Stimulated activated naive CD8-positive, alpha-beta T cell treated with anti-CD3 and anti-CD28 coated beads, Interleukin-15, Interleukin-2, amounts not matched to agents 100 ng/mL and 50 ng/mL, for 24 hours (primary cell): ENCODE measurements around the gene TAS2R41.

ENCODE experiments used
- H3K27ac Mint-ChIP-seq: one replicate; pipeline ENCODE4 v1.8.0; 2021; ENCODE audit warnings: mild to moderate bottlenecking, mixed read lengths
- H3K27me3 Mint-ChIP-seq: one replicate; pipeline ENCODE4 v1.8.0; 2021; ENCODE audit warnings: mixed read lengths
- H3K36me3 Mint-ChIP-seq: one replicate; pipeline ENCODE4 v1.8.0; 2021; ENCODE audit warnings: low read depth, mixed read lengths
- H3K4me1 Mint-ChIP-seq: one replicate; pipeline ENCODE4 v1.8.0; 2021; ENCODE audit warnings: low read depth, mixed read lengths
- H3K4me3 Mint-ChIP-seq: one replicate; pipeline ENCODE4 v1.8.0; 2021; ENCODE audit warnings: mild to moderate bottlenecking, mixed read lengths
- H3K9me3 Mint-ChIP-seq: one replicate; pipeline ENCODE4 v1.8.0; 2021; ENCODE audit warnings: mixed read lengths

The TAS2R41 gene

DNA sequence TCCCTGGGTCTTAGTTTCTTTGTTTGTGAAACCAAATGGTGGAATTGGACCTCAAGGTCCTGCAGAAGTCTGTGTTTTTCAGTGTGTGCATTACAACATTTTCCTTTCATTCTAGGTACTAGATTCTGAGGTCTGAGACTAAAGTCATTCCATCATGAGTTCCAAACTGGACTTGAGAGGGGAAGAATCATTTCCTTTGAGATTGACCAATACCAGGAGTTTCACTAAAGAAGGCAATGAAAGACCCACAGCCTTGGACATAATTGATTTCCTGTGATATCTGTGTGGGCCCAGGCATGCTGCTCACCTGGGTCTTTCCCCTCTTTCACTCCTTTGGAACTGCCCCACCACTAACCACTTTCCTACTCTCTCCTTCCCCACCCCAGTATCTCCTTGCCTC is 18.2 kb downstream of the TAS2R41 start:
- Mint-ChIP-seq H3K27me3 (no peaks in the 10 kb centered on the region), H3K9me3 (no peaks in the 10 kb centered on the region), H3K27ac (no peak overlapping the region), H3K4me1 (peaks cover 37% of the 10 kb centered on the region), H3K4me3 (no peak overlapping the region), H3K36me3 (peaks cover 7% of the 10 kb centered on the region)

DNA sequence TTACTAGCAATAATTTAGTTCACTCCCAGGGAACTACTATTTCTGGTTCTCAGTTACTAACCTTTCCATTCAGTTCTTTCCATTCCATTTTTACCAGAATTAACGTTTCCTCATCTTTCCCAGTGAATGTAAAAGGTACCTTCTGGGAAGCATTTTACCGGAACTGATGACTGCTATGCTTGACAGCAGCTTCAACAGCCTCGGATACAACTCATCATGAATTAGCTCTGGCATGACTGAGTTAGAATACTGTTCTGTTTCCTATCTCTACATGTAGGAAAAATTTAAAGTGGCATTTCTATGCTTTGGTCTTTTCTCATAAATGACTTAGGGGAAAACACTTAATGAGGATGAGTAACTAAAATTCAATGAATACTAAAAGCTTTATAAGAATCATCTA is 18.6 kb downstream of the TAS2R41 start:
- H3K36me3 Mint-ChIP-seq: peaks cover 7% of the 10 kb centered on the region
- H3K9me3 Mint-ChIP-seq: no peaks in the 10 kb centered on the region
- H3K4me3 Mint-ChIP-seq: no peak overlapping the region
- H3K27me3 Mint-ChIP-seq: no peaks in the 10 kb centered on the region
- no peak overlapping the region for H3K27ac Mint-ChIP-seq
- peaks cover 37% of the 10 kb centered on the region for H3K4me1 Mint-ChIP-seq

DNA sequence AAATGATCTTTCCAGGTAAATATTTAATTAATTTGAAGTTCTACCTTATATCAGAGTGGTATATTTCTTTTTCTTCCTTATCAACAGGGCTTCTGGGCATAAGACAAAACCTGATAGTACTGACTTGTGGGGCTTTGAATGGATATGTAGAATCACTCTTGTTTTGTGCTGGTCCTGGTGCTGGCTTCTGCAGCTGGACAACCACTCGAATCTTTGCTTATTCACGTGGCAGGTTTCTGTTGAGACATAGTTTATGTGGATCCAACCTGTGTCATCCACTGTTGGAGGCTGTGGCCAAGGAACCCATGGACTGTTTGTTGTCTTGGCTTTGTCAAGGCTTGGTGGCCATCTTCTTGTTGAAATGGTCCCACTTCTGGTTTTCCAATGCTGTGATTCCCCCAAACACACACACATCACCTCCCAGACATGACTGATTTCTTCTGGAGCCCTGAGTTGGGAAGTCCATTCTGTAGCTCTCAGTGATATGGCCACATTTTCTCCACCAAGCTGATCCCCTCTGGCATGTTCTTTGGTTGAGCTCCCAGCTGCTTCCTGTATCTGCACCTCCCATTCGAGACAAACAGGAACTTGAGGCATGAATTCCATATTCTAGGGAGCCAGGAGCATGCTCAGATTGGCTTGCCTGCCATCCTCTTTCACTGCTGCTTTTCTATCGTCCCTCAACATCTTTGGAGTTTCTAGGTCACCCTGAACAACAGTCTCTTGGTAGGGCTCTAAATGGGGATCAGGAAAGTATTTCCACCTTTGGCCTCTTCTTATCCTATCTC is 19.5 kb downstream of the TAS2R41 start:
- H3K27me3 Mint-ChIP-seq: no peaks in the 10 kb centered on the region
- H3K36me3 Mint-ChIP-seq: peaks cover 7% of the 10 kb centered on the region
- no peak overlapping the region for H3K4me3 Mint-ChIP-seq
- no peaks in the 10 kb centered on the region for H3K9me3 Mint-ChIP-seq
- H3K4me1 Mint-ChIP-seq: peaks cover 31% of the 10 kb centered on the region
- no peak overlapping the region for H3K27ac Mint-ChIP-seq

DNA sequence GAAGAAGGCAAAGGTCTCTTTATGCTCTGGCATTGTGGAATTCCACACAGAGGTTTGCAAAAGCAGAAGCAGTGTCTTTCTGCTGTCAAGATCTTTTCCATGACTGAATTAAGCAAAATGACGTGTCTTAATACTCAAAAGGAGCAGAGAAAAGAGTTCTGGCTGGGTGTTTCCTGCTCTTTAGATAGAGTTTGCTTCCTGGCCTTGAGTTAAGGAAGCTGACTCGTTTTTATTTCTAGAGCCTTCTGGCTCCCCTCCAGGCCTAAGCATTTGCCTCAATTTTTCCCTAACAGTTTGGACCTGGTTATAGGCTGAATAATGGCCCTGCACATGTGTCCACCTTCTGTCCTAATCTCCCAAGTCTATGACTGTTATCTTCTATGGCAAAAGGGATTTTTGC is 21.6 kb downstream of the TAS2R41 start:
- Mint-ChIP-seq H3K9me3 (no peaks in the 10 kb centered on the region), H3K4me3 (no peak overlapping the region), H3K27me3 (no peaks in the 10 kb centered on the region), H3K27ac (no peak overlapping the region), H3K36me3 (peaks cover 7% of the 10 kb centered on the region), H3K4me1 (peaks cover 10% of the 10 kb centered on the region)

DNA sequence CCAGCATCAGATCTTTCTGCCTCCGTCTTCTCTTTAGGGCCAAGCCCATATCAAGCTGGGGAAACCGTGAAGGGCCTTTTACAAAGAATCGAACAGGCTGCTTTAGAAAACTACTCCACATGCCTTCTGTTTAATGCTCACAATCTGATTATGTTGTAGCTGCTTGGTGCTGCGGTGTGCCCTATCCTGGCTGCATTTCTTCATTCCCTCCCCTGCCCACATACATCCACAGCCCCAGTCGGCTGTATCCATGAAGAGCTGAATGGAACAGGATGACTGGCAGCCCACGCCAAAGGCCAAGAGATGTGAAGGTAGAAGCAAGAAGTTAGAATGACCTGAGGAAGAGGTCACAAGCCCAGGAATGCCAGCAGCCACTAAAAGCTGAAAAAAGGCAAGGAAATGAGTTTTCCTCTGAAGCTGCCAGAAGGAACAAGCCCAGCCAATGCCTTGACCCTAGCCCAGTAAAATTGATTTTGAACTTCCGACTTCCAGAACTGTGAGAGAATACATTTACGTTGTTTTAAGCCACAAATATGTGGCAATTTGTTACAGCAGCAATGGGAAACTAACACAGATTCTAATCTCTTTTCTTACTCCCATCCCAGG is 22.2 kb downstream of the TAS2R41 start:
- H3K4me1 Mint-ChIP-seq: peaks cover 7% of the 10 kb centered on the region
- H3K27ac Mint-ChIP-seq: no peak overlapping the region
- H3K27me3 Mint-ChIP-seq: no peaks in the 10 kb centered on the region
- H3K4me3 Mint-ChIP-seq: no peak overlapping the region
- peaks cover 7% of the 10 kb centered on the region for H3K36me3 Mint-ChIP-seq
- no peaks in the 10 kb centered on the region for H3K9me3 Mint-ChIP-seq

DNA sequence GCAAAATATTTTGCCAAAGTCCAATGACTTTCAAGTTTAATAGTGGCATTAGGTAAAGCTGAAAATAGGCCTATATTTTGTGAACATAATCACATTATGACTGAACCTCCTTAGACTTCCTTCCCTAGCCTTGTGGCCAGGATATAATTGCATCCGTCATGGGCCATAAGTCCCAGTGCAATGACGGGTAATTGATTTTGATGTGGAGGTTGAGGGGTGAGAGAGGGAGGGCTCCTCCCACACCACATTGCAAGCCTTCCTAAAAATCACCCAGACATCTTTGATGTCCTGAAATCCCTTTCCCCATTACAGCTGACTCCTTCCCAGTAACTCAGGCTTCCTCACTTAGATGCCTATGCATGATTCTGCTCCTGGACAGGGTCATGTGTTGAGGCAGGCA is 25.6 kb downstream of the TAS2R41 start:
- H3K36me3 Mint-ChIP-seq: peaks cover 3% of the 10 kb centered on the region
- no peak overlapping the region for H3K4me3 Mint-ChIP-seq
- no peaks in the 10 kb centered on the region for H3K9me3 Mint-ChIP-seq
- no peak overlapping the region for H3K27ac Mint-ChIP-seq
- H3K4me1 Mint-ChIP-seq: peaks cover 21% of the 10 kb centered on the region
- H3K27me3 Mint-ChIP-seq: no peaks in the 10 kb centered on the region

DNA sequence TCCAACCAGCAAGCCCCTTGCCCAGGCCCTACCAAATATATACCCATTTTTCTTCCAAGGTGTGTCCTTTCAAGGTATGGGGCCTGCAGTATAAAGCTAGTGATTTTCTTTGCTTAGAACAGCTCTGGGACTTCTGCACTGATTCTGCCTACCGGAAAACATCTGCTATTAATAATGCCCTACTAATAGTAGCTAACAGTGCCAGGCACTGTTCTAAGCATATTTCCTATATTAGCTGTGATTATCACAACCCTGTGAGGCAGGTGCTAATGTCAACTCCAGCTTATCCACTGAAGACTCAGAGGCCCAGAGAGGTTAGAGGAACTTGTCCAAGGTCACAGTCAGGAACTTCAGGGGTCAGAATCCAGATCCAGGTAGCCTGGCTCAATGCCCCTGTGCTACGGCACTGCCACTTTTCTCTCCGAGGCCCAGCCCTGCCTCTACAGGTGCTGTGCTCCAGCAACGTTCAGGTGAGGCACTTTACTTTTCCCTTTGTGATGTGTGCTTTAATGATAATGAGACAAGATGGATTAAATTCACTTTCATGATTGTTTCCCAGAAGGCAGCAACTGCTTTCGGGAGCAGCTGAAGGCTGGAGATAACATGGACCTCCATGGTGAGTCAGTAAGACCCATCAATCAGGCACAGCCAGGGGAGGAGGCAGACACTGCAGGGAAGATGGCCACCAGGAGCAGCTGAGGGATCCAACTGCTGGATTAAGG is 26.7 kb downstream of the TAS2R41 start:
- Mint-ChIP-seq H3K4me1 (peaks cover 21% of the 10 kb centered on the region), H3K36me3 (peaks cover 3% of the 10 kb centered on the region), H3K4me3 (no peak overlapping the region), H3K27me3 (no peaks in the 10 kb centered on the region), H3K27ac (no peak overlapping the region), H3K9me3 (no peaks in the 10 kb centered on the region)

DNA sequence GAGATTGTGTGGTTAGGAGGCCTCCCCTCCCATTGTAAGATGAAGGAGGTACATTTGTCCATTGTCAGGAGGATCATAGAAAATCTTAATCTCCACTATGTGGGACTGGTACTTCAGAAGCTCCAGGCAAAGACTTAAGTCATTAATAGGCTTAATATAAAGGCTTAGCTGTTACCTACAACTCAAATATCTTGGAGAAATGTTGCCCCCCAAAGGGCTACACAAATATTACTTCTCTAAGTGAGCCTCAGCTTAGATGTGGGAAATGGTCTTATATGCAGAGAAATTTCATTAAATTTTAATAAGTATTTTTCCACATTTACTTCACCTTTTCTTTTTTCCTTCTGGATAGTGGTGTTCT is 27.2 kb downstream of the TAS2R41 start:
- no peaks in the 10 kb centered on the region for H3K9me3 Mint-ChIP-seq
- H3K4me3 Mint-ChIP-seq: no peak overlapping the region
- H3K36me3 Mint-ChIP-seq: peaks cover 3% of the 10 kb centered on the region
- no peak overlapping the region for H3K27ac Mint-ChIP-seq
- H3K4me1 Mint-ChIP-seq: peaks cover 21% of the 10 kb centered on the region
- no peaks in the 10 kb centered on the region for H3K27me3 Mint-ChIP-seq

DNA sequence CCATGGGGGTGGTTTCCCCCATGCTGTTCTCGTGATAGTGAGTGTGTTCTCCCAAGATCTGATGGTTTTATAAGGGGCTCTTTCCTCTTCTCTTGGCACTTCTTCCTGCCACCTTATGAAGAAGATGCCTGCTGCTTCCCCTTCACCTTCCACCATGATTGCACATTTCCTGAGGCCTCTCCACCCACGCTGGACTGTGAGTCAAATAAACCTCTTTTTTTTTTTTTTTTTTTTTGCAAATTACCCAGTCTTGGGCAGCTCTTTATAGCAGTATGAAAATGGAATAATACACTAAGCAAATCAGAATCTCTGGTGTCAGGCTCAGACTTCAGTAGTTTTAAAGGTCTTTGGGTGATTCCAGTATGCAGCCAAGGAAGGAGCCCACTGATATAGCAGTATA is 28.2 kb downstream of the TAS2R41 start:
- H3K4me1 Mint-ChIP-seq: peaks cover 21% of the 10 kb centered on the region
- H3K4me3 Mint-ChIP-seq: no peak overlapping the region
- H3K27me3 Mint-ChIP-seq: no peaks in the 10 kb centered on the region
- no peak overlapping the region for H3K27ac Mint-ChIP-seq
- peaks cover 3% of the 10 kb centered on the region for H3K36me3 Mint-ChIP-seq
- H3K9me3 Mint-ChIP-seq: no peaks in the 10 kb centered on the region

DNA sequence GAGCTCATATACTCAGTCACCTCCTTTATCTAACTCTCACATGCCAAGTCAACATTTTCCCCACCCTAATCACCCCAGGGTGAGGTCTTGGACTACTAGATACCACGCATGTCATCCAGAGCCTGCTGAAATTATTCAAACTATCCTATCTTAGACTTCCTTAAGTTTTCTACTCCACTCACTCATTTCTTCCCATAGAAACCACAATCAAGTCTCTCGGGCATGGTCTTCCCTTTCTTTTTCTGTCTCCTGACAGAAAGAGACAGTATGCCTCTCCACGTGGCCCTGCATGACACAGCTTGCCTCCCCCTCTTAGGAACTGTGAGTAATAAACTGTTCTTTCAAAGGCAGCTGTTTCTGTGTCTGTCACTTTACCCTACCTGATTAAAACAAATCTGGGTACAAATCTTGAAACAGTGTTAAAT is 29.4 kb downstream of the TAS2R41 start:
- H3K36me3 Mint-ChIP-seq: peaks cover 3% of the 10 kb centered on the region
- no peak overlapping the region for H3K4me3 Mint-ChIP-seq
- peaks cover 21% of the 10 kb centered on the region for H3K4me1 Mint-ChIP-seq
- H3K9me3 Mint-ChIP-seq: no peaks in the 10 kb centered on the region
- no peak overlapping the region for H3K27ac Mint-ChIP-seq
- H3K27me3 Mint-ChIP-seq: no peaks in the 10 kb centered on the region

DNA sequence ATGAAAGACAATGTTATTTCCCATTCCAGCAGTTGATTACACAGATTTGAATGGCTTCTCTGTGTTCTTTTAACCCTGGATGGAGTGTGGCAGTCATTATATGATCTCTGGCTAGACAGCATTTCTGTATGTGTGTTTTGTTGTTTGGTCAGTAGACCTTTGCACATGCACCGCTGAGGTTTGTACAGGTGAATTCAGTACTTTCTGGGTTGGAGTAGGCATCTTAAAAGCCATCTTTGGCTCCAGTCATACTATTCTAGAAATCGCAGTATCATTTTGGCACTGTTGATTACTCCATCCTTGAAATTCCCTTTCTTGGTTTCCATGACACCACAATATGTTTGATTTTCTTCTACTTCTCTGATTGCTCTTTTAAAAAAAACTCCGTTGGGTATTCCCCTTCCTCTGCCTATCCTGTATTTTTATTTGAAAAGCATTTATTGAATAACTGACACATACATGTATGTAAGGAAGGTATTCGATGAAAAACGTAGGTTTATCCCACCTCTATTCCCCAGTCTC is 29.9 kb downstream of the TAS2R41 start:
- Mint-ChIP-seq H3K27me3 (no peaks in the 10 kb centered on the region), H3K9me3 (no peaks in the 10 kb centered on the region), H3K4me1 (peaks cover 21% of the 10 kb centered on the region), H3K4me3 (no peak overlapping the region), H3K36me3 (peaks cover 3% of the 10 kb centered on the region), H3K27ac (no peak overlapping the region)

DNA sequence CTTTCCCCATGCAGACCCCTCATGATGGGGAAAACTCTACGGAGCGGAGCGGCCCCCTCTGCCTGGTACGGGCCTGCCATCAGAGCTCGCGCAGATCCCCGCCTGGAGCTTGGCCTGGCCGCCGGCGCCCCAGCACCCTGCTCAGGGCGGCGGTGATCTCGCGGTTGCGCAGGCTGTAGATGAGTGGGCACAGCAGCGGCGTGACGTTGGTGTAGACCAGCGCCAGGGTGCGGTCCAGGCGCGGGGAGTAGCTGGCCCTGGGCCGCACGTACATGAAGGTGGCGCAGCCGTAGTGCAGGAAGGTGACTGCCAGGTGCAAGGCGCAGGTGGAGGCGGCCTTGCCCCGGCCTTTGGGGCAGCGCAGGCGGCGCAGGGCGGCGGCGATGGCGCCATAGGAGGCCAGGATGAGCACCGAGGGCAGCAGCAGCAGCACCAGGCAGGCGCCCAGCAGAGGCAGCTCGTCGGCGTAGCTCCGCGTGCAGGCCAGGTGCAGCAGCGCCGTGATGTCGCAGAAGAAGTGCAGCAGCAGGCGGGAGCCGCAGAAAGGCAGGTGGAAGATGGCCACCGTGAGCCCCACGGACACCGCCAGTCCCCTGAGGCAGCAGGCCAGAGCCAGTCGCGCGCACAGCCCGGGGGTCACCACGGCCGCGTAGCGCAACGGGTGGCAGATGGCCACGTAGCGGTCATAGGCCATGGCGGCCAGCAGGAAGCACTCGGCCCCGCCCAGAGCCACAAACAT is 33.4 kb downstream of the TAS2R41 start:
- Mint-ChIP-seq H3K27me3 (no peaks in the 10 kb centered on the region), H3K4me3 (no peak overlapping the region), H3K9me3 (no peaks in the 10 kb centered on the region), H3K27ac (no peak overlapping the region), H3K4me1 (peaks cover 14% of the 10 kb centered on the region), H3K36me3 (no peaks in the 10 kb centered on the region)

DNA sequence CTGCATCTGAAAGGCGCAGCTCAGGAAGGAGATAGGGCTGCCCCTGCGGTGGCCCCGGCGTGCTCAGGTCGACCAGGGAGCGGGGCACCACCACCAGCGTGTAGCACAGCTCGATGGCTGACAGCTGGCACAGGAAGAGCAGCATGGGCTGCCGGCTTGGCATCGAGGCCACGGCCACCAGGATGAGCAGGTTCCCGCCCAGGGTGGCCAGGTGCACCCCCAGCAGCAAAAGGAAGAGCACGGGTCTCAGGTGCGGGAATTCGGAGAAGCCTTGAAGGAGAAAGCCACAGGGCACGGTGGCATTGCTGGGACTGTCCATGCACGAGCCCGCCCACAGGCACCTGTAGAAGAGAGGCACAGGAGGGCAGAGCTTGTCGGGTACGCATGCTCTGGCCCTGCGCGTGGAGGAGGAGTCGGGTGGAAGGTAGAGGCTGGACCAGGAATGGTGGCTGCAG is 33.9 kb downstream of the TAS2R41 start:
- Mint-ChIP-seq H3K4me3 (no peak overlapping the region), H3K36me3 (no peaks in the 10 kb centered on the region), H3K9me3 (no peaks in the 10 kb centered on the region), H3K27ac (no peak overlapping the region), H3K4me1 (peaks cover 9% of the 10 kb centered on the region), H3K27me3 (no peaks in the 10 kb centered on the region)

DNA sequence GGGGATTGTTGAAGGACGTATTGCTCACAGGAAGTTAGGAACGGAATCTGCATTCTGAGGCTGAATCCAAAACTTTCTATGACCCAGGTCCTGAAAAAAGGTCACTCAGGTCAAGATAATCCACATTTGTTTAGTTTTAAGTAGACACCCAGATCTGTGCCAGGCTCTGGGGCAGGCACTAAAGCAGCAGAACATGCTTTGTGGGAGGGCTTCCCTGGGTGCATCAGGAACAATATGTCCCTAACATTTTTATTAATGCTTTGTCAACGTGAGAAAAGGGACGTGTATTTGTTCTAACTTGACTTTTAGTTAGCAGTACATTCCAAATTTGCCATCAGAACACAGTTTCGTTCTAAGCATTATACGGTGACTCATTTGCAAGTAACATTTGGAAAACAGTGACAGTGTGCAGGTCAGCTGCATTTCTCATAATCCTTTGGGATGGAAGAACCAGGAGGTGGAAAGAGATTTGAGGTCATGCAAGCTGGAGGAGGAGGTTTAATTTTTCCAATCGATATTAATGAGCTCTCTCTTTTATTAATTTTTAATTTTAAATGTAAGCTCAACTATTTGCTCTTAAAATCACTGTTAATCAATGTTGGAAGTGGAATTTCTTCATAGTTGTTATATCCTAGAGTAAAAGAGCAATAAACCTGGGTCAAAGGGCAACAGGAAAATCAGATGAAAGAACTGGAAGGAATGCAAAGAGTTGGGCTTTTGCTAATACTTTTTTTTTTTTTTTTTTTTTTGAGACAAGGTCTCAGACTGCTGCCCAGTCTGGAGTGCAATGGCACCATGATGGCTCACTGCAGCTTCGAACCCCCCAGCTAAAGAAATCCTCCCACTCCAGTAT is 35.0 kb downstream of the TAS2R41 start:
- Mint-ChIP-seq H3K4me3 (no peak overlapping the region), H3K27ac (no peak overlapping the region), H3K36me3 (no peaks in the 10 kb centered on the region), H3K4me1 (peaks cover 12% of the 10 kb centered on the region), H3K9me3 (no peaks in the 10 kb centered on the region), H3K27me3 (no peaks in the 10 kb centered on the region)
